HEK293 (cell line): ENCODE measurements around the gene SMIM7.
A peak's percentile ranks its signal among the peaks of the same experiment; 100 is the strongest.

Experiments
- BCL11A ChIP-seq: fragments of 450-650 bp; formaldehyde crosslinking; IDR thresholded peaks from 2 replicates; pipeline ENCODE4 v1.5.1; 2016; ENCODE audit warnings: low read depth, missing biosample characterization, missing genetic modification characterization
- GLIS1 ChIP-seq: fragments of 450-650 bp; formaldehyde crosslinking; IDR thresholded peaks from 2 replicates; pipeline ENCODE4 v1.5.1; 2016; ENCODE audit warnings: missing biosample characterization, missing genetic modification characterization
- KLF9 ChIP-seq: fragments of 450-650 bp; formaldehyde crosslinking; IDR thresholded peaks from 2 replicates; pipeline ENCODE4 v1.5.1; 2016; ENCODE audit warnings: missing biosample characterization, missing genetic modification characterization, low read depth
- MZF1 ChIP-seq: fragments of 450-650 bp; formaldehyde crosslinking; IDR thresholded peaks from 2 replicates; pipeline ENCODE4 v1.5.1; 2017; ENCODE audit warnings: missing biosample characterization, missing genetic modification characterization, borderline replicate concordance
- SALL2 ChIP-seq: fragments of 450-650 bp; formaldehyde crosslinking; IDR thresholded peaks from 2 replicates; pipeline ENCODE4 v1.5.0; 2017; ENCODE audit warnings: missing biosample characterization, mild to moderate bottlenecking, missing genetic modification characterization, borderline replicate concordance
- ZEB2 ChIP-seq: fragments of 450-650 bp; formaldehyde crosslinking; IDR thresholded peaks from 2 replicates; pipeline ENCODE4 v1.5.1; 2016; ENCODE audit warnings: missing biosample characterization, missing genetic modification characterization
- ZFHX2 ChIP-seq: fragments of 450-650 bp; formaldehyde crosslinking; conservative IDR thresholded peaks from 2 replicates; pipeline ENCODE4 v1.5.1; 2016; ENCODE audit warnings: missing biosample characterization, missing genetic modification characterization
- ZIC2 ChIP-seq: fragments of 450-650 bp; formaldehyde crosslinking; IDR thresholded peaks from 2 replicates; pipeline ENCODE4 v1.5.1; 2016; ENCODE audit warnings: missing biosample characterization, missing genetic modification characterization
- ZNF138 ChIP-seq: fragments of 450-650 bp; formaldehyde crosslinking; IDR thresholded peaks from 2 replicates; pipeline ENCODE4 v1.5.1; 2016; ENCODE audit warnings: missing biosample characterization, missing genetic modification characterization, borderline replicate concordance
- ZNF140 ChIP-seq: fragments of 450-650 bp; formaldehyde crosslinking; IDR thresholded peaks from 2 replicates; pipeline ENCODE4 v1.5.1; 2016; ENCODE audit warnings: missing biosample characterization, missing genetic modification characterization
- ZNF175 ChIP-seq: fragments of 450-650 bp; formaldehyde crosslinking; IDR thresholded peaks from 2 replicates; pipeline ENCODE4 v1.5.1; 2016; ENCODE audit warnings: missing biosample characterization, missing genetic modification characterization
- ZNF18 ChIP-seq: fragments of 450-650 bp; formaldehyde crosslinking; IDR thresholded peaks from 2 replicates; pipeline ENCODE4 v1.5.1; 2016; ENCODE audit warnings: missing biosample characterization, missing genetic modification characterization
- ZNF248 ChIP-seq: fragments of 450-650 bp; formaldehyde crosslinking; IDR thresholded peaks from 2 replicates; pipeline ENCODE4 v1.5.1; 2017; ENCODE audit warnings: missing biosample characterization, missing genetic modification characterization
- ZNF280C ChIP-seq: fragments of 450-650 bp; formaldehyde crosslinking; IDR thresholded peaks from 2 replicates; pipeline ENCODE4 v1.5.1; 2016; ENCODE audit warnings: missing biosample characterization, missing genetic modification characterization
- ZNF354C ChIP-seq: fragments of 450-650 bp; formaldehyde crosslinking; IDR thresholded peaks from 2 replicates; pipeline ENCODE4 v1.5.1; 2016; ENCODE audit warnings: missing biosample characterization, missing genetic modification characterization, low read depth, borderline replicate concordance
- ZNF621 ChIP-seq: fragments of 450-650 bp; formaldehyde crosslinking; IDR thresholded peaks from 2 replicates; pipeline ENCODE4 v1.5.1; 2017; ENCODE audit warnings: missing biosample characterization, missing genetic modification characterization
- ZNF664 ChIP-seq: fragments of 450-650 bp; formaldehyde crosslinking; IDR thresholded peaks from 2 replicates; pipeline ENCODE4 v1.5.1; 2016; ENCODE audit warnings: missing biosample characterization, missing genetic modification characterization
- ZNF677 ChIP-seq: fragments of 450-650 bp; IDR thresholded peaks from 2 replicates; pipeline ENCODE4 v1.5.0; 2018; ENCODE audit warnings: missing biosample characterization, mild to moderate bottlenecking, missing genetic modification characterization, moderate library complexity
- ZNF785 ChIP-seq: fragments of 450-650 bp; formaldehyde crosslinking; IDR thresholded peaks from 2 replicates; pipeline ENCODE4 v1.5.1; 2016; ENCODE audit warnings: missing biosample characterization, missing genetic modification characterization
- ZNF791 ChIP-seq: fragments of 450-650 bp; formaldehyde crosslinking; IDR thresholded peaks from 2 replicates; pipeline ENCODE4 v1.5.1; 2016; ENCODE audit warnings: missing biosample characterization, missing genetic modification characterization
- ZNF837 ChIP-seq: fragments of 450-650 bp; formaldehyde crosslinking; IDR thresholded peaks from 2 replicates; pipeline ENCODE4 v1.5.1; 2016; ENCODE audit warnings: missing biosample characterization, missing genetic modification characterization
- ZXDB ChIP-seq: fragments of 450-650 bp; formaldehyde crosslinking; IDR thresholded peaks from 2 replicates; pipeline ENCODE4 v1.5.1; 2016; ENCODE audit warnings: missing biosample characterization, missing genetic modification characterization
- TF ChIP-seq, protein P1 (sequence below): fragments of 450-650 bp; formaldehyde crosslinking; IDR thresholded peaks from 2 replicates; pipeline ENCODE4 v1.5.1; 2016; ENCODE audit warnings: missing biosample characterization, missing genetic modification characterization, low read depth
- TF ChIP-seq, protein P2 (sequence below): fragments of 450-650 bp; formaldehyde crosslinking; IDR thresholded peaks from 2 replicates; pipeline ENCODE4 v1.5.1; 2017; ENCODE audit warnings: missing biosample characterization, missing genetic modification characterization
- TF ChIP-seq, protein P3 (sequence below): fragments of 450-650 bp; formaldehyde crosslinking; IDR thresholded peaks from 2 replicates; pipeline ENCODE4 v1.5.1; 2016; ENCODE audit warnings: missing biosample characterization, missing genetic modification characterization
- TF ChIP-seq, protein P4 (sequence below): fragments of 450-650 bp; formaldehyde crosslinking; IDR thresholded peaks from 2 replicates; pipeline ENCODE4 v1.5.1; 2016; ENCODE audit warnings: missing biosample characterization, missing genetic modification characterization

SMIM7 gene

DNA sequence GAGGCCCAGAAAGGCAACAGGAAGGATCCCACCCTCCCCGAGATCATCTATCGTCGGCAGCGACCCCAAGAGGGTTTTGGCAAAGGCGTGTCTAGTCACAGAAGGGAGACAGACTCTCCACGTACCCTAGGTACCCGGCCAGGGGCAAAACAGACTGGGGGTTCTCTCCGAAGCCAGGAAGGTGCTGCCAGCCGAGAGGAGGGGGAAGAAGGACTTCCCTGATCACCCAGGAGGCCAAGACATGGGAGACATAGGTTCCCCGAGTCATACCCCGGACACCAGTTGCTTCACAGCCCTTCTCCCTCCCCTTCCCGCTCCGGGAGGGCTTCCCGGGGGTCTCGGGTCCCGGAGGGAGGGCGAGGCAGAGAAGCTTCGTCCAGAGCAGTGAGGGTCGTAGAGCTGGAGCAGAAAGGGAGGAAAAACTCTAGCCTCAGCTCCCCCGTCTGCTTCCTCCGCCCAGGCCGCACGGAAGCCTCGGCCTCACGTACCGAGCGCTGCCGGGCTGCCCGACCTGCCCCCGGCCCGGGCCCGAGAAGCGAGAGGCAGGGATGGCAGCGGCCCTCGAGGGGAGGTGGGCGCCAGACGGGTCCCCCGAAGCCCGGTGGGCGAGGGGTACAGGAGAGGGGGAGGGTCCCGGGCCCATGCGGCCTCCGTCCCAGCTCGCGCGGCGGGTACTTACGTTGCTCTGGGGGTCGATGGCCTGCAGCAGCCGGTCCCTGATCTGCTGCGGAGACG, 32.6 kb downstream of the SMIM7 start (continued):
- no peak for TF ChIP-seq ZNF248 (tag by site-specific recombination)
- TF ChIP-seq ZNF664: no peak
- TF ChIP-seq, protein P1, sequence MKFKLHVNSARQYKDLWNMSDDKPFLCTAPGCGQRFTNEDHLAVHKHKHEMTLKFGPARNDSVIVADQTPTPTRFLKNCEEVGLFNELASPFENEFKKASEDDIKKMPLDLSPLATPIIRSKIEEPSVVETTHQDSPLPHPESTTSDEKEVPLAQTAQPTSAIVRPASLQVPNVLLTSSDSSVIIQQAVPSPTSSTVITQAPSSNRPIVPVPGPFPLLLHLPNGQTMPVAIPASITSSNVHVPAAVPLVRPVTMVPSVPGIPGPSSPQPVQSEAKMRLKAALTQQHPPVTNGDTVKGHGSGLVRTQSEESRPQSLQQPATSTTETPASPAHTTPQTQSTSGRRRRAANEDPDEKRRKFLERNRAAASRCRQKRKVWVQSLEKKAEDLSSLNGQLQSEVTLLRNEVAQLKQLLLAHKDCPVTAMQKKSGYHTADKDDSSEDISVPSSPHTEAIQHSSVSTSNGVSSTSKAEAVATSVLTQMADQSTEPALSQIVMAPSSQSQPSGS (tag by site-specific recombination): no peak
- TF ChIP-seq ZNF621 (tag by site-specific recombination): no peak
- TF ChIP-seq ZXDB: peak; percentile 71
- TF ChIP-seq, protein P2, sequence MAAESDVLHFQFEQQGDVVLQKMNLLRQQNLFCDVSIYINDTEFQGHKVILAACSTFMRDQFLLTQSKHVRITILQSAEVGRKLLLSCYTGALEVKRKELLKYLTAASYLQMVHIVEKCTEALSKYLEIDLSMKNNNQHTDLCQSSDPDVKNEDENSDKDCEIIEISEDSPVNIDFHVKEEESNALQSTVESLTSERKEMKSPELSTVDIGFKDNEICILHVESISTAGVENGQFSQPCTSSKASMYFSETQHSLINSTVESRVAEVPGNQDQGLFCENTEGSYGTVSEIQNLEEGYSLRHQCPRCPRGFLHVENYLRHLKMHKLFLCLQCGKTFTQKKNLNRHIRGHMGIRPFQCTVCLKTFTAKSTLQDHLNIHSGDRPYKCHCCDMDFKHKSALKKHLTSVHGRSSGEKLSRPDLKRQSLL: no peak
- TF ChIP-seq KLF9 (tag by site-specific recombination): peak; percentile 37; the same call in 1 of the 2 replicates
- TF ChIP-seq ZNF140 (tag by site-specific recombination): no peak
- TF ChIP-seq, protein P3, sequence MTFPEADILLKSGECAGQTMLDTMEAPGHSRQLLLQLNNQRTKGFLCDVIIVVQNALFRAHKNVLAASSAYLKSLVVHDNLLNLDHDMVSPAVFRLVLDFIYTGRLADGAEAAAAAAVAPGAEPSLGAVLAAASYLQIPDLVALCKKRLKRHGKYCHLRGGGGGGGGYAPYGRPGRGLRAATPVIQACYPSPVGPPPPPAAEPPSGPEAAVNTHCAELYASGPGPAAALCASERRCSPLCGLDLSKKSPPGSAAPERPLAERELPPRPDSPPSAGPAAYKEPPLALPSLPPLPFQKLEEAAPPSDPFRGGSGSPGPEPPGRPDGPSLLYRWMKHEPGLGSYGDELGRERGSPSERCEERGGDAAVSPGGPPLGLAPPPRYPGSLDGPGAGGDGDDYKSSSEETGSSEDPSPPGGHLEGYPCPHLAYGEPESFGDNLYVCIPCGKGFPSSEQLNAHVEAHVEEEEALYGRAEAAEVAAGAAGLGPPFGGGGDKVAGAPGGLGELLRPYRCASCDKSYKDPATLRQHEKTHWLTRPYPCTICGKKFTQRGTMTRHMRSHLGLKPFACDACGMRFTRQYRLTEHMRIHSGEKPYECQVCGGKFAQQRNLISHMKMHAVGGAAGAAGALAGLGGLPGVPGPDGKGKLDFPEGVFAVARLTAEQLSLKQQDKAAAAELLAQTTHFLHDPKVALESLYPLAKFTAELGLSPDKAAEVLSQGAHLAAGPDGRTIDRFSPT (tag by site-specific recombination): no peak
- TF ChIP-seq SALL2 (tag by site-specific recombination): no peak
- no peak for TF ChIP-seq ZNF785
- no peak for TF ChIP-seq ZEB2 (tag by site-specific recombination)
- peak; percentile 47 for TF ChIP-seq ZIC2 (tag by site-specific recombination)
- no peak for TF ChIP-seq ZNF791 (tag by site-specific recombination)
- TF ChIP-seq ZNF837 (tag by site-specific recombination): no peak
- no peak for TF ChIP-seq BCL11A
- no peak for TF ChIP-seq ZNF280C
- no peak for TF ChIP-seq ZNF18
- TF ChIP-seq ZFHX2 (tag by site-specific recombination): no peak
- no peak for TF ChIP-seq ZNF677 (tag by site-specific recombination)
- TF ChIP-seq ZNF354C (tag by site-specific recombination): no peak
- TF ChIP-seq GLIS1 (tag by site-specific recombination): peak; percentile 92
- no peak for TF ChIP-seq ZNF138 (tag by site-specific recombination)
- TF ChIP-seq, protein P4, sequence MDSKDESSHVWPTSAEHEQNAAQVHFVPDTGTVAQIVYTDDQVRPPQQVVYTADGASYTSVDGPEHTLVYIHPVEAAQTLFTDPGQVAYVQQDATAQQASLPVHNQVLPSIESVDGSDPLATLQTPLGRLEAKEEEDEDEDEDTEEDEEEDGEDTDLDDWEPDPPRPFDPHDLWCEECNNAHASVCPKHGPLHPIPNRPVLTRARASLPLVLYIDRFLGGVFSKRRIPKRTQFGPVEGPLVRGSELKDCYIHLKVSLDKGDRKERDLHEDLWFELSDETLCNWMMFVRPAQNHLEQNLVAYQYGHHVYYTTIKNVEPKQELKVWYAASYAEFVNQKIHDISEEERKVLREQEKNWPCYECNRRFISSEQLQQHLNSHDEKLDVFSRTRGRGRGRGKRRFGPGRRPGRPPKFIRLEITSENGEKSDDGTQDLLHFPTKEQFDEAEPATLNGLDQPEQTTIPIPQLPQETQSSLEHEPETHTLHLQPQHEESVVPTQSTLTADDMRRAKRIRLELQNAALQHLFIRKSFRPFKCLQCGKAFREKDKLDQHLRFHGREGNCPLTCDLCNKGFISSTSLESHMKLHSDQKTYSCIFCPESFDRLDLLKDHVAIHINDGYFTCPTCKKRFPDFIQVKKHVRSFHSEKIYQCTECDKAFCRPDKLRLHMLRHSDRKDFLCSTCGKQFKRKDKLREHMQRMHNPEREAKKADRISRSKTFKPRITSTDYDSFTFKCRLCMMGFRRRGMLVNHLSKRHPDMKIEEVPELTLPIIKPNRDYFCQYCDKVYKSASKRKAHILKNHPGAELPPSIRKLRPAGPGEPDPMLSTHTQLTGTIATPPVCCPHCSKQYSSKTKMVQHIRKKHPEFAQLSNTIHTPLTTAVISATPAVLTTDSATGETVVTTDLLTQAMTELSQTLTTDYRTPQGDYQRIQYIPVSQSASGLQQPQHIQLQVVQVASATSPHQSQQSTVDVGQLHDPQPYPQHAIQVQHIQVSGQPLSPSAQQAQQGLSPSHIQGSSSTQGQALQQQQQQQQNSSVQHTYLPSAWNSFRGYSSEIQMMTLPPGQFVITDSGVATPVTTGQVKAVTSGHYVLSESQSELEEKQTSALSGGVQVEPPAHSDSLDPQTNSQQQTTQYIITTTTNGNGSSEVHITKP (tag by site-specific recombination): no peak
- TF ChIP-seq MZF1 (tag by site-specific recombination): no peak
- no peak for TF ChIP-seq ZNF175 (tag by site-specific recombination)
